Measurements from ENCODE around the gene FZR1. TPM values are rescaled to one million over a fixed set of nuclear protein-coding genes. Genes with fewer than 3 reads are reported as not detected.

The FZR1 gene
- polyA plus RNA-seq, 1 experiment, result 21.2 TPM

DNA sequence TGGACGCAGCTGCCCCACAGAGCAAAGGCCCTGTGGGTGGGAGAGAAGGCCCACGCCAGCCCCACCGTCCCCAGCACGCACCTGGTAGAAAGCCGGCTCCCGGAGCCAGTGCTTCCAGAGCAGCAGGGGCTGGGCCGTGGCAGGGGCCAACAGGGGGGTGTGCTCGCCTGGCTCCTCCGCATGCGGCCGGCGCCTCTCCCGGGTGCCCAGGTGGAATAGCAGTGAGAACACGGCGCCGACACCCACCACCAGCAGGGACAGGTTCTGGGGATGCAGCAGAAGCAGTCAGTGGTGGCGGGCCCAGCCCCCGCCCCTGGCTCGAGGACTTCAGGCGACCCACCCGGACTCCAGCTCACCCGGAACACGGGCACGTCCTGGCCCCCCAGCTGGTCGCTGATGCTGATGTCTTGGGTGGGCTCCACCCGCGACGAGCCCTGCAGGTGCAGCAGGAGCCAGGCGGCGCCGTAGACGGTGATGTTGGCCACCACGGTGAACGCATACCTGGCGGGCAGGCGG, 41.7 kb downstream of the FZR1 start:
- TF ChIP-seq, protein P1, sequence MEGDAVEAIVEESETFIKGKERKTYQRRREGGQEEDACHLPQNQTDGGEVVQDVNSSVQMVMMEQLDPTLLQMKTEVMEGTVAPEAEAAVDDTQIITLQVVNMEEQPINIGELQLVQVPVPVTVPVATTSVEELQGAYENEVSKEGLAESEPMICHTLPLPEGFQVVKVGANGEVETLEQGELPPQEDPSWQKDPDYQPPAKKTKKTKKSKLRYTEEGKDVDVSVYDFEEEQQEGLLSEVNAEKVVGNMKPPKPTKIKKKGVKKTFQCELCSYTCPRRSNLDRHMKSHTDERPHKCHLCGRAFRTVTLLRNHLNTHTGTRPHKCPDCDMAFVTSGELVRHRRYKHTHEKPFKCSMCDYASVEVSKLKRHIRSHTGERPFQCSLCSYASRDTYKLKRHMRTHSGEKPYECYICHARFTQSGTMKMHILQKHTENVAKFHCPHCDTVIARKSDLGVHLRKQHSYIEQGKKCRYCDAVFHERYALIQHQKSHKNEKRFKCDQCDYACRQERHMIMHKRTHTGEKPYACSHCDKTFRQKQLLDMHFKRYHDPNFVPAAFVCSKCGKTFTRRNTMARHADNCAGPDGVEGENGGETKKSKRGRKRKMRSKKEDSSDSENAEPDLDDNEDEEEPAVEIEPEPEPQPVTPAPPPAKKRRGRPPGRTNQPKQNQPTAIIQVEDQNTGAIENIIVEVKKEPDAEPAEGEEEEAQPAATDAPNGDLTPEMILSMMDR (IDR thresholded peaks at IDR 0.05; ENCODE audit: low read depth, low read length), result no peak
- CTCF ChIA-PET, result no interaction called here

DNA sequence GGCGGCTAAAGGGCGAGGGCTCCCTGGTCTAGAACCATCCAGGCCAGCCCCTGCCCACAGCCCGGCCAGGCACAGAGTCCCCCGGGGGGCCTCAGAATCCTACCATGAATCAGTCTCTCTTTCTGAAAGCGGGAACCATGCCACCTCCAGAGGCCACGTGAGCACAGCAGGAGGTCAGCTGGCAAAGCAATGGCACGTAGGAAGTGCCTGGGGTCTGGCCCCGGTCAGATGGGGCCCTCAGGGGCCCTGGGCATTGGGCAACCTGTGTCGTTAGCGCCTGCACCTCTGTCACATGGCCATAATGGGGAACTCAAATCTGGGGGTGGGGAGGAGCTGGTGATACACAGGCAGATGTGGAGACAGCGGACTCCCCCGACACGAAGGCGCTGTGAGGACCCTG, 42.5 kb downstream of the FZR1 start:
- Histone ChIP-seq H3K27me3 (ENCODE audit: control insufficient read depth, insufficient read depth, low read length) (no peaks in the 10 kb centered on the region), H3K27ac (ENCODE audit: low read depth, low read length) (no peak overlapping the region), H3K9me3 (ENCODE audit: control insufficient read depth, insufficient read depth, low read length) (peaks cover 5% of the 10 kb centered on the region; the same call in 1 of the 2 replicates), H3K4me3 (ENCODE audit: low read depth, low read length) (no peak overlapping the region)
- ChIA-PET POLR2A (no interaction called here), CTCF (no interaction called here)
- TF ChIP-seq, protein P1 (IDR thresholded peaks at IDR 0.05; ENCODE audit: low read depth, low read length), result no peak
- no peak for DNase-seq (ENCODE audit: low read depth, low spot score)

More for the DNA sequence above, 41.7 kb downstream of the FZR1 start:
- no peak overlapping the region for H3K4me3 ChIP-seq (ENCODE audit: low read depth, low read length)
- H3K9me3 ChIP-seq (ENCODE audit: control insufficient read depth, insufficient read depth, low read length), result peaks cover 5% of the 10 kb centered on the region; the same call in 1 of the 2 replicates
- DNase-seq (ENCODE audit: low read depth, low spot score), result no peak
- POLR2A ChIA-PET, result no interaction called here
- H3K27ac ChIP-seq (ENCODE audit: low read depth, low read length), result no peak overlapping the region
- H3K27me3 ChIP-seq (ENCODE audit: control insufficient read depth, insufficient read depth, low read length), result no peaks in the 10 kb centered on the region

DNA sequence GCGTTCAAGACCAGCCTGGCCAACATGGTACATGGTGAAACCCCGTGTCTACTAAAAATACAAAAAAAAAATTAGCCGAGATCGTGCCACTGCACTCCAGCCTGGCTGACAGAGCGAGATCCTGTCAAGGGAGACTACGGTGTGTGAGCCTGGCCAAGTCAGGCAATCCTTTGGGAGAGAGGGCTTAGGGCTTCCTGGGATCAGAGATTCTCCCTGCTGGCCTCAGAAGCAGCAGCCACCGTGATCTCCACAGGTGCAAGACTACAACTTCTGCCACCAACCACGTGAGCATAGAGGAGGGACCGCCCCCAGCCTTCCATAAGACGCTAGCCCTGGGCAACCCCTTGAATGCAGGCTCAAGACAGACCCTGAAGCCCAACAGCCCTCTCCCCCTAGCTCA, 43.7 kb downstream of the FZR1 start:
- no peak overlapping the region for H3K4me3 ChIP-seq (ENCODE audit: low read depth, low read length)
- ChIA-PET POLR2A (no interaction called here), CTCF (no interaction called here)
- H3K27ac ChIP-seq (ENCODE audit: low read depth, low read length), result no peak overlapping the region
- H3K9me3 ChIP-seq (ENCODE audit: control insufficient read depth, insufficient read depth, low read length), result peaks cover 5% of the 10 kb centered on the region; the same call in 1 of the 2 replicates
- DNase-seq (ENCODE audit: low read depth, low spot score), result no peak
- no peaks in the 10 kb centered on the region for H3K27me3 ChIP-seq (ENCODE audit: control insufficient read depth, insufficient read depth, low read length)
- TF ChIP-seq, protein P1 (IDR thresholded peaks at IDR 0.05; ENCODE audit: low read depth, low read length), result no peak

DNA sequence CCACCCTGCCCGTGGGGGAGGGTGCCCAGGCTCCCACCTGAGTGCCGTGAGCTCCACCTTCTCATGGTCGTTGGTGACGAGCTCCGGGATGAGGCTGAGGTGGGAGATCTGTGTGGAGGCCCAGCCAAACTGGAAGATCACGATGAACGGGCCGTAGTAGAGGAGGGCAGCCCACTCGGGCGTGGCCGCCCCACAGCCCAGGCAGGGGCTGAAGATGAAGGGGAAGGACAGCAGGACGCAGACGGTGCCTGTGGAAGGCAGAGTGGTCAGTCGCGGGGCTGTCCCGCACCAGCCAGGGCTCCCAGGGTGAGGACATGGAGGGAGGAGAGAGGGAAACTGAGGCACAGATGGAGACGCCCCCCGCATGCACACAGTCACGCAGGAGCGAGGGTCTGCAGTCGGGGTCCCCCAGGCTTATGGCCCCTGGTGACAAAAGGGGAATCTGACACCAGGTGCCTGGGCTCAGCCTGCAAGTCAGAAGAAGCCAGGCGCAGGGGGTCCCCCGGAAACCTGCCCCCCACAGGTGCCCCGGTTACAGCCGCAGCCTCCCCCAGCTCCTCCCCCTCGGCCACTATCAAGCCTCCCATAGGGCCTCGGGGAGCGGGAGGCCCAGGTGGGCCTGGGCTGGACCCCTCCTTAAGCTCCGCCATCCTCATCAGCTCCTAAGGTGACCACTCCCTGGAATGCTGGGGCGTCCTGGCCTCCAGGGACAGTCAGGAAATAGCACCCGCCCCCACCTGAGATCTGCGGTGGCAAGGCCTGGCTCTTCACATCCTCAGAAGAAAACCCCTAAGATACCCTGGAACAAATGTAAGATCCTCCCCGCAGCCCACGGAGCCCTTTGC, 45.1 kb downstream of the FZR1 start:
- no peak overlapping the region for H3K4me3 ChIP-seq (ENCODE audit: low read depth, low read length)
- ChIA-PET CTCF (interaction anchor here (0.6 kb wide), 1 partner anchor 93 kb away, joined by 7 read pairs; no protein-coding TSS in a partner anchor), POLR2A (interaction anchor here (0.6 kb wide), 1 partner anchor 425 kb away, joined by 5 read pairs; no protein-coding TSS in a partner anchor)
- no peak overlapping the region for H3K27ac ChIP-seq (ENCODE audit: low read depth, low read length)
- no peak for DNase-seq (ENCODE audit: low read depth, low spot score)
- H3K27me3 ChIP-seq (ENCODE audit: control insufficient read depth, insufficient read depth, low read length), result no peaks in the 10 kb centered on the region
- peaks cover 5% of the 10 kb centered on the region; the same call in 1 of the 2 replicates for H3K9me3 ChIP-seq (ENCODE audit: control insufficient read depth, insufficient read depth, low read length)
- TF ChIP-seq, protein P1 (IDR thresholded peaks at IDR 0.05; ENCODE audit: low read depth, low read length), result no peak

DNA sequence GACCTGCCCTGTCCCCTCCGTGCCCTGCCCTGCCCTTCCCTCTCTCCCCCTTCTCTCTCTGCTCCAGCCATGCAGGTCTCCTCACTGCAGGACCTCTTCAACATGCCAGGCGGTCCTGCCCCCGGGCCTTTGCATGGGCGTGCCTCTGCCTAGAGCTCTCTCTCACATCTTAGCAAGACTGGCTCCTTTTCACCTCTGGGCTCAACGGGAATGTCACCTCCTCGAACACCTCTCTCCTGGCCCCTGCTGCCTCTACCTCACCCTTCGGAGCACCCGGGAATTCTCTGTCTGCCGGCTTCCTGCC, 45.6 kb downstream of the FZR1 start:
- POLR2A ChIA-PET, result interaction anchor here (0.6 kb wide), 1 partner anchor 424 kb away, joined by 5 read pairs; no protein-coding TSS in a partner anchor
- DNase-seq (ENCODE audit: low read depth, low spot score), result no peak
- Histone ChIP-seq H3K4me3 (ENCODE audit: low read depth, low read length) (no peak overlapping the region), H3K9me3 (ENCODE audit: control insufficient read depth, insufficient read depth, low read length) (peaks cover 5% of the 10 kb centered on the region; the same call in 1 of the 2 replicates), H3K27me3 (ENCODE audit: control insufficient read depth, insufficient read depth, low read length) (no peaks in the 10 kb centered on the region), H3K27ac (ENCODE audit: low read depth, low read length) (no peak overlapping the region)
- CTCF ChIA-PET, result no interaction called here
- TF ChIP-seq, protein P1 (IDR thresholded peaks at IDR 0.05; ENCODE audit: low read depth, low read length), result no peak

Data from AG04450 (cell line).